Daoy (cell line): ENCODE measurements around the gene CMTM7. TPM values are rescaled to one million over a fixed set of nuclear protein-coding genes. Genes with fewer than 3 reads are reported as not detected.

Experiments used
- DNase-seq: peaks from one replicate; pipeline ENCODE4 v3.0.0-alpha.2; 2015; ENCODE audit warnings: low read depth
- total RNA-seq: library from RNA; depleted of rRNA; stranded (reverse); fragments of >200 nt; shearing (Covaris generic); gene quantifications from 2 replicates; pipeline ENCODE4 v1.2.3, GENCODE V29; 2014; rRNA removed

Gene CMTM7, protein sequence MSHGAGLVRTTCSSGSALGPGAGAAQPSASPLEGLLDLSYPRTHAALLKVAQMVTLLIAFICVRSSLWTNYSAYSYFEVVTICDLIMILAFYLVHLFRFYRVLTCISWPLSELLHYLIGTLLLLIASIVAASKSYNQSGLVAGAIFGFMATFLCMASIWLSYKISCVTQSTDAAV
- total RNA-seq = 12.4 TPM in 2 replicates

DNA sequence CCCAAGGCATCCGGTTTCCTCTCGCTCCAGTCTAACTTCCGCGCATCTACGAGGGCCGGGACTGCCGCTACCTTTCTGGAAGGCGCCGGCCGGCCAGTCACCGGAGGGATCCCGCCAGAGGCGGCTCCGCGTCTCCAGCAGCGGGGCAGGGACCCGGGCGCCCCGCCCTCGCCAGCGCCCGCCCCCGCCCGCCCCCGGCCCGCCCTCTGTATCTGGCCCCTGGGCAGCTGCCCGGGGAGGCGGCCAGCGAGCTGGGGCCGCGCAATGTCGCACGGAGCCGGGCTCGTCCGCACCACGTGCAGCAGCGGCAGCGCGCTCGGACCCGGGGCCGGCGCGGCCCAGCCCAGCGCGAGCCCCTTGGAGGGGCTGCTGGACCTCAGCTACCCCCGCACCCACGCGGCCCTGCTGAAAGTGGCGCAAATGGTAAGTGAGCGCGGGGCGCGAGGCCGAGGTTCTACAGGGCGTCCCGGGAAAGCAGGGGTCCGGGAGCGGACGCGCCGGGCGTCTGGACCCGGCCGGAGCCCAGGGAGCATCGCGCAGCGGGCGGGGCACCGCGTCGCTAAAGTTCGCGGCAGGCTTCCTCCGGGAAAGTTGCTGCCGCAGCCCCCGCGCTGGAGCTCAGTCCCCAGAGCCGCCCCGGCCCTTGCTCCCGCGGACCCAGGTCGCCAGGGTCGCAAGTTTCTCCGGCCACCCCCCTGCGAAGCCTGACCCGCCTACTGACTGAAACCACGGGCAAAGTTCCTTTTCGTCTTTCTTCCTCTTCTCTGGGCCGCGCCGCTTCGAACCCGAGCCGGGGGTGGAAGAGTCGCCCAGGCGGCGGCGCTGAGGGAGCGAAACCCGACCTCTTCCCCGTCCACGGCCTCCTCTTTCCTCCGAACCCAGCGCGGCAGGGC lies at the start of gene CMTM7:
CMTM7 (plus strand) TSS at position 211 of the 893 bp plus-strand sequence; CDS start at position 265, 54 bp downstream.
- peak; percentile 74 for DNase-seq

- DNase-seq = no peak
Observed at GRCh38 chr3:32347343-32348125, 44.1 kb upstream of the CMTM7 start.

GRCh38 chr3:32349184-32349583 lies 42.5 kb upstream of the CMTM7 start:
- DNase-seq = no peak

DNA sequence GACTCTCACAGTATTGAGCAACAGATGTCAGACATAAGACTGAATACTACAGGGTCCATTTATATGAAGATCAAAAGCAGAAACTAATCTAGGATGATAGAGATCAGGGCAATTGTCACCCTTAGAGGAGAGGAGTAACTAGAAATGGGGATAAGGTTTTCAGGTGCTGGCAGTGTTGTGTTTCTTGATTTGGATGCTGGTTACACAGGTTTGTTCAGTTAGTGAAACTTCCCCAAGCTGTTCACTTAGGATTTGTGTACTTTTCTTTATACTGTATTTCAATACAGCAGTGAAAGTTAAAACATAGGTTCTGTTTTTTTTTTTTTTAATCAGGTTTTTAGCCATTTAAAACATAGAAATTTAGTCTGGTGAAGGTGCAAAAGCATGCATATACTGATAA lies 39.1 kb upstream of the CMTM7 start:
- DNase-seq = no peak

DNA sequence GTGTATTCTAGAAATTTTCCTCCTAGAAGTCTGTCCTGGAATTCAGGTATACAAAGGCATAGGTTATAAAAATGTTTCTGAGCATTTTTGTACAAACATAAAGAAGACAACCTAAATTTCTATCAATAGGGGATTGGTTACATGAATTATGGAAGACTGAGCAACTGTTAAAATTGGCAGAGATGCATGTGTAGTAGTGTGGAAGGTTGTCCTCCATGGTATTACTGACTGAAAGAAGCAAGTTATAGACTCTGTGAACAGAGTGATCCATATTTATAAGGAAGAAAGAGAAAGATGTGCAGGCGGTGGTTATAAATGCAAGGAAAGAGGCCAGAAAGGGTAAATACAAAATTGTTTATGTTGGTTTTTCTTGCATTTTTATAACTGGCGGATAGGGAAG lies 38.3 kb upstream of the CMTM7 start:
- no peak for DNase-seq

DNA sequence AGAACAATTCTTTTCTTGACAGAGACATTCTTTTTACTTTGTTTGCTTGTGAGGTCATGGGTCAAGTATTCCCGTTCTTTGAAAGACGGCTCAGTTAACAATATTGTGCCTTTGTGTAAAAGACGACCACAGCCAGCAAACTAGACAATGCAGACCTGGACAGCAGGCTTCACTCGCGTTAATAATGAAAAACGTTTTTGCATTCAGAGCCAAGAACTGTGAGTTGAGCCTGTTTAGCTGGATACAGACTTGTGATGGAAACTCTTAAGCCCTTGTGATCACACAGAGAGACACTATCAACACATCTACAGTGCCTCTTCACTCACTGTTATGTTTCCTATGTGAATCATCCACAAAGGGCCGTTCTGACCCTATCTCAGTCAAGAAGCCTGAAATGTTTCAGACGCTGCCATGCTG lies 37.3 kb upstream of the CMTM7 start:
- DNase-seq = no peak

DNA sequence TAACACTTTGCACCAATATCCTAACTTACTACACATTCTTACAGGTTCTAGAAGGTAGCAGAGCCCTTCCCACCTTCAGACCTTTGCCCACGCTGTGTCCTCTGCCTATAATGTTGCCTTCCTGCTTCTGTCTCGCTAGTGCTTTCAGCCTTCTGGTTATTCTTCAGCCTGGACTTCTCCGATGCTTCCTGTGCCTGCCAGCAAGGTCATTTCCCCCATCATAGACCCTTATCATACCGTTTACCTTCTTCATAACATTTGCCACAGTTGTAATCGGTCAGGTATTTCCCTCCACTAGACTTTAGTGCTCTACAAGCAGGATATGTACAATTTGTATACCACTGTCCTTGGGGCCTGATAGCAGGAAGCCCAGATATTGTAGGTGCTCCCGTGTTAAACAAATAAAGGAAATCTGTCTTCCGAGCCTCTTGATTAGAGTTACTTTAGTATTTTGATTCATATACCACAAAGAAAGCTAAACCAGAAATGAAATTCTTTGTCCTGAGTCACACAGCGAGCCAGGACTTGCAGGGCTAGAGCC lies 35.8 kb upstream of the CMTM7 start:
- DNase-seq = no peak

DNA sequence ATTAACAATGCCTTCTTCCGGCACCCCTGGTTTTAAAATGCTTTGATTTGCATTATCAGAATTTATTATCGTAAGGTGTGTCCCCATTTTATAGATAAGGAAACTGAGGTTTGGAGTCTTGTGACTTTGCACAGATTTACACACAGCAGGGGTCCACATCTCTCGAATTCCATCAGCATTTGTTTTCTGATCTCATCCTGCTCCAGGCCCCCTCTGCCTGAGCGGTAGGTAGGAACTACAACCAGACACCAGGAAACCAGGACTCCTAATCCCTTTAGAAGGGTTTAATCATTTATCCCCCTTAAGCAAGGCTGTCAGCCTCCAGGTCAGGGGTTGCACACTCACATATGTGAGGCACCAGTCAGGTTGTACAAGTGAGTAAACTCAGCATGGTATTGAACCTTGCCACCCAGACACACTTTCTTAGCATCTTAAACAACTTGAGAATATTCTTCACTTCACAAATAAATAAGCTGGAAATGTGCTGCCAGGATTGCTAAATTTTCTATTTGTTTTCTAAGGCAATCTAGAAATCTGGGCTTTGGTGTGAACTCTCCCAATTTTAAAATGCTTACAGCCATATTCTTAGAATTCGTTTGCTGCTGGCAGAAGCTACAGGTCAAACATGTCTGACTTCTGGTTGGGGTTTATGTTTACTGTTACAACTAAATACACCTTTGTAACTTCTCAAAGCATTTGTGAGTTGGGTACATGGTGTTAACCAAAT lies 31.7 kb upstream of the CMTM7 start:
- no peak for DNase-seq

DNA sequence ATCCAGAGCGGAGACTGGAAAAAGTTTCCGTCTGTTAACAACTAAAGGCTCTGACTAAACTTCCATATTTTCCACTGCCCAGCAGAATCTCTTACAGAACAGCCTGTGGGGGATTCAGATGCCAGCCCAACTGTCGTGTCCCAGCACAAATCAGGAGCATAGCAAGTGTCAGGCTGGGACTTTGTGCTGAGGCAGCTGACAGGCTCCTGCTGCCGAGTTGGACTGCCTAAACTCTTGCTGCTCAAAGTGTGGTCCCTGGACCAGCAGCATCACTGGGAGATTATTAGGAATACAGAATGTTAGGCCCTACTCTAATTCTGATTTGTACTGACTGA lies 31.2 kb upstream of the CMTM7 start:
- DNase-seq = no peak

DNA sequence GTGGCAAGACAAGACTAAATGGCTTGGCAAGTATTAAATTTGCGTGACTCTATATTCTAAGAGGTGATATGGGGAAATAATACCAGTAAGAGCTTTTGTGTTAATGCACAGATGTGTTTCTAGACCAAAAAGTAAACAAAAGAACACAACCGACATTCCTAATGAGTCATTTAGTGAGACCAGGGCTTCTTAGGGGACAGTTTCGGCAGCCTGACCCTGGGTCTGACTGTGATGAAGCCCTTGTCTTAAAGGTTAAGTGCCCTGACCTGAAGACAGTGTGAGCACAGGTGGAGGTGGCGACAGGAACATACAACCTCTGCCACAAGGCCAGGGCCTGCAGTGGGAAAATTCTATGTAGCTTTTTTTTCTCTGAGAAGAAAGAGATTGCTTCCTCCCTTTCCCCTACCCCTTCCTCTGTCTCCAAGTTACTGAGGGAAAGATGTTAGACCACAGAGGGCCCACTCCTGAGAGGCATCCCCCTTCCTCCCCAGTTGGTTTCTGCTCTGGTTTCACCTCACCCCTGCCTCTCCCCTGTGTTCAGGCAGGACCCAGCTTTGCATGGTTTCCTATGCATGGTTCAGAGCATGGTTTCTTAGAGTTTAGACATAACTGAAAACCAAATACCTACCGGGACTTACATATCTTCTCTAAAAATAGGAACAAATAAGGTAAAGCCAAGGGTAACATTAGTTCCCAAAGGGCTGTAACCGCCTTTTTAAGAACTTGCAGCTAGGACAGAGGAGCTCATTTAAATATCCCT lies 24.8 kb upstream of the CMTM7 start:
- DNase-seq = peak; percentile 13

GRCh38 chr3:32367442-32367841 lies 24.2 kb upstream of the CMTM7 start:
- no peak for DNase-seq

- no peak for DNase-seq
Observed at GRCh38 chr3:32371461-32372212, 20.0 kb upstream of the CMTM7 start.

DNA sequence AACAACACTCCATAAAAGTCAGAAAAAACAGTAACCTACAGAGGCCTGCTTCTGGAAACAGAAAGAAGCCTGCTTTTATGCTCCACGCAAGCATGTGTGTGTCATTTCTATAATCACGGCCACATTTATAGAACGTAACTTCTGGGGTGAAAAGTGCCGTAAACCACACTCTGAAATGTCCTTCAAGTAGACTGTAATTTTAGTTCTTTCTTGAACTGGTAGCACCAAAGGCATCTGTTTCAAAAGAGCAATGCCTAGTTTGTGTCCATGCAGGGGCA lies 19.5 kb upstream of the CMTM7 start:
- no peak for DNase-seq

- no peak for DNase-seq
Observed at GRCh38 chr3:32373276-32373675, 18.4 kb upstream of the CMTM7 start.

DNA sequence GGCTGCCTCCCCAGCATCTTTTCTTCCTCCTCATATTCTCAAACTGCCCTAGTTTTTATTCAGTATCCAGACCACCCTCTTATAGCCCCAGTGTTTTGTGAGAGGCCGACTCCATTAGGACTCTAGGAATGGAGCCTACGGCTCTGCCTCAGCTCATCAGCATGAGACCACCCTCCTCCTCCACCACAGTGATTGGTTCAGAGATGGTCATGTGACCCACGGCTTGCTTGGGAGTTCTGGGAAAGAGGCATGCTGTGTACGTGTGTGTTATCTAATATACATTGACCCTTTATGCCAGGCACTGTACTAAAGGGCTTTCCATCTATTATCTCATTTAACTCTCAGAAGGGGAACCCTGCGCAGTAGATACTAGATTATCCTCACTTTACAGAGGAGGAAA lies 17.8 kb upstream of the CMTM7 start:
- no peak for DNase-seq

- peak; percentile 50 for DNase-seq
Observed at GRCh38 chr3:32374788-32375595, 16.7 kb upstream of the CMTM7 start.

DNA sequence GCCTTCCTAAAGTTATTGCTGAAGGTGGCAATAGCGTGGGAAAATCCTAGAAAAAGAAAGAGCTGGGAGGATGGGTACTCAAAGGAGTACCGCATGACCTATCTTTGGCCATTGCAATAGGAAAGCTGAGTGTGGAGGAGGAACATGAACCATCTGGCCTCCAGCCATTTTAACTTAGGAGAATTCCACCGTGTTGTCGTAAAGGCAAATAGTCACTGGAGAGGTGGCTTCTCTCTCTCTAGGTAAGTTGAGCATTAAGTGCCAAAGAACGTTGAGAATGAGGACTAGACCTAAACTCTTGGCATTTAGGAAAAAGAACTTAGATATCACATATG lies 16.1 kb upstream of the CMTM7 start:
- DNase-seq = no peak

- DNase-seq = no peak
Observed at GRCh38 chr3:32376115-32376514, 15.5 kb upstream of the CMTM7 start.

DNA sequence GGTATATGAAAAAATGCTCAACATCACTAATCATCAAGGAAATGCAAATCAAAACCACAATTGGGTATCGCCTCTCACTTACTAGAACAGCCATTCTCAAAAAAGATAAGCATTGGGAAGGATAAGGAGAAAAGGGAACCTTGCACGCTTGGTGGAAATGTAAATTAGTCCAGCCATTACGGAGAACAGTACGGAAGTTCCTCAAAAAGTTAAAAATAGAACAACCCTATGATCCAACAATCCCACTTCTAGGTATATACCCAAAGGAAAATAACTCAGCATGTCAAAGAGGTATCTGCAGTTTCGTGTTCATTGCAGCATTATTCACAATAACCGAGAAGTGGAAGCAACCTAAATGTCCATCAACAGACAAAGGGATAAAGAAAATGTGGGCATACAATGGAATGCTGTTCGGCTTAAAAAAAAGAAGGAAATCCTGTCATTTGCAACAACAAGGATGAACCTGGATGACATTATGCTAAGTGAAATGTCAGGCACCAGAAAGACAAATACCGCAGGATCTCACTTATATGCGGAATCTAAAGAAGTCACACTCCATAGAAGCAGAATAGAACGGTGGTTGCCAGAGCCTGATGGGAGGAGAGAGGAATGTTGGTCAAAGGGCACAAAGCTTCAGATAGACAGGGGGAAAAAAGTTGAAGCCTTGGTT lies 11.7 kb upstream of the CMTM7 start:
- DNase-seq = no peak
